ENCODE results near the gene COG6. TPM values are rescaled to one million over a fixed set of nuclear protein-coding genes. Genes with fewer than 3 reads are reported as not detected.

The COG6 gene
- total RNA-seq, 1 donor from 2014 or later = 67.0 TPM

- Mint-ChIP-seq H3K27ac (ENCODE audit: unreplicated experiment) (no peak overlapping the region), H3K27me3 (ENCODE audit: low read depth, unreplicated experiment) (no peaks in the 10 kb centered on the region), H3K36me3 (ENCODE audit: low read depth, unreplicated experiment) (peaks cover 10% of the 10 kb centered on the region), H3K4me1 (ENCODE audit: low read depth, unreplicated experiment) (peaks cover 21% of the 10 kb centered on the region), H3K4me3 (ENCODE audit: unreplicated experiment) (no peak overlapping the region), H3K9me3 (ENCODE audit: unreplicated experiment) (peaks cover 2% of the 10 kb centered on the region)
- DNase-seq (ENCODE audit: low read depth) (no peak), FAIRE-seq (no peak)
- H3K9ac ChIP-seq (ENCODE audit: low read length) = no peak overlapping the region
- H3K27ac ChIP-seq (ENCODE audit: low read depth, low read length) = no peak overlapping the region
- H3K36me3 ChIP-seq (ENCODE audit: insufficient read depth, low read length) = no peaks in the 10 kb centered on the region
- H2AFZ ChIP-seq (ENCODE audit: low read depth, low read length) = no peak overlapping the region
- TF ChIP-seq EZH2 (IDR thresholded peaks at IDR 0.05; ENCODE audit: insufficient read depth, low read length) (no peak), CTCF (IDR thresholded peaks at IDR 0.05; ENCODE audit: insufficient read depth, low read depth, low read length) (no peak)
- no peaks in the 10 kb centered on the region for H3K79me2 ChIP-seq (ENCODE audit: insufficient read depth, low read length)
- H4K20me1 ChIP-seq (ENCODE audit: insufficient read depth, low read length) = no peaks in the 10 kb centered on the region
- H3K4me1 ChIP-seq (ENCODE audit: insufficient read depth, low read length) = peaks cover 8% of the 10 kb centered on the region
- H3K9me3 ChIP-seq (ENCODE audit: insufficient read depth, low read depth, low read length) = no peaks in the 10 kb centered on the region
- H3K4me2 ChIP-seq (ENCODE audit: low read length) = no peak overlapping the region
- no peak overlapping the region for H3K4me3 ChIP-seq (ENCODE audit: insufficient read depth, low read depth, low read length)
- H3K27me3 ChIP-seq (ENCODE audit: insufficient read depth, low read length) = no peaks in the 10 kb centered on the region
These were observed 115.0 kb downstream of the COG6 start for GRCh38 chr13:39770221-39771090.

GRCh38 chr13:39773833-39774232, 118.4 kb downstream of the COG6 start:
- peaks cover 2% of the 10 kb centered on the region for H3K9me3 Mint-ChIP-seq (ENCODE audit: unreplicated experiment)
- H4K20me1 ChIP-seq (ENCODE audit: insufficient read depth, low read length) = no peaks in the 10 kb centered on the region
- H2AFZ ChIP-seq (ENCODE audit: low read depth, low read length) = no peak overlapping the region
- H3K4me3 ChIP-seq (ENCODE audit: insufficient read depth, low read depth, low read length) = no peak overlapping the region
- DNase-seq (ENCODE audit: low read depth) = peak; percentile 82
- H3K4me2 ChIP-seq (ENCODE audit: low read length) = peak overlapping the region; percentile 50
- H3K27me3 ChIP-seq (ENCODE audit: insufficient read depth, low read length) = no peaks in the 10 kb centered on the region
- H3K9ac ChIP-seq (ENCODE audit: low read length) = no peak overlapping the region
- peaks cover 44% of the 10 kb centered on the region for H3K4me1 Mint-ChIP-seq (ENCODE audit: low read depth, unreplicated experiment)
- TF ChIP-seq EZH2 (IDR thresholded peaks at IDR 0.05; ENCODE audit: insufficient read depth, low read length) (no peak), CTCF (IDR thresholded peaks at IDR 0.05; ENCODE audit: insufficient read depth, low read depth, low read length) (no peak)
- H3K79me2 ChIP-seq (ENCODE audit: insufficient read depth, low read length) = no peaks in the 10 kb centered on the region
- H3K27ac ChIP-seq (ENCODE audit: low read depth, low read length) = peak overlapping the region; percentile 45
- H3K36me3 ChIP-seq (ENCODE audit: insufficient read depth, low read length) = no peaks in the 10 kb centered on the region
- no peak overlapping the region for H3K4me3 Mint-ChIP-seq (ENCODE audit: unreplicated experiment)
- peaks cover 10% of the 10 kb centered on the region for H3K36me3 Mint-ChIP-seq (ENCODE audit: low read depth, unreplicated experiment)
- FAIRE-seq = no peak
- H3K27ac Mint-ChIP-seq (ENCODE audit: unreplicated experiment) = peak overlapping the region; percentile 77
- no peaks in the 10 kb centered on the region for H3K9me3 ChIP-seq (ENCODE audit: insufficient read depth, low read depth, low read length)
- H3K4me1 ChIP-seq (ENCODE audit: insufficient read depth, low read length) = peaks cover 27% of the 10 kb centered on the region
- H3K27me3 Mint-ChIP-seq (ENCODE audit: low read depth, unreplicated experiment) = no peaks in the 10 kb centered on the region

- DNase-seq (ENCODE audit: low read depth) (peak; percentile 96), FAIRE-seq (no peak)
- Histone ChIP-seq H4K20me1 (ENCODE audit: insufficient read depth, low read length) (no peaks in the 10 kb centered on the region), H3K9me3 (ENCODE audit: insufficient read depth, low read depth, low read length) (no peaks in the 10 kb centered on the region), H2AFZ (ENCODE audit: low read depth, low read length) (no peak overlapping the region), H3K4me2 (ENCODE audit: low read length) (peak overlapping the region; percentile 70), H3K4me1 (ENCODE audit: insufficient read depth, low read length) (peaks cover 41% of the 10 kb centered on the region), H3K36me3 (ENCODE audit: insufficient read depth, low read length) (no peaks in the 10 kb centered on the region), H3K4me3 (ENCODE audit: insufficient read depth, low read depth, low read length) (peak overlapping the region; percentile 2), H3K27ac (ENCODE audit: low read depth, low read length) (peak overlapping the region; percentile 91), H3K9ac (ENCODE audit: low read length) (peak overlapping the region; percentile 69), H3K27me3 (ENCODE audit: insufficient read depth, low read length) (no peaks in the 10 kb centered on the region), H3K79me2 (ENCODE audit: insufficient read depth, low read length) (no peaks in the 10 kb centered on the region)
- H3K36me3 Mint-ChIP-seq (ENCODE audit: low read depth, unreplicated experiment) = peaks cover 7% of the 10 kb centered on the region
- no peaks in the 10 kb centered on the region for H3K9me3 Mint-ChIP-seq (ENCODE audit: unreplicated experiment)
- H3K4me1 Mint-ChIP-seq (ENCODE audit: low read depth, unreplicated experiment) = peaks cover 66% of the 10 kb centered on the region
- TF ChIP-seq EZH2 (IDR thresholded peaks at IDR 0.05; ENCODE audit: insufficient read depth, low read length) = no peak
- no peak for TF ChIP-seq CTCF (IDR thresholded peaks at IDR 0.05; ENCODE audit: insufficient read depth, low read depth, low read length)
- H3K27me3 Mint-ChIP-seq (ENCODE audit: low read depth, unreplicated experiment) = no peaks in the 10 kb centered on the region
- peak overlapping the region; percentile 48 for H3K4me3 Mint-ChIP-seq (ENCODE audit: unreplicated experiment)
- peak overlapping the region; percentile 99 for H3K27ac Mint-ChIP-seq (ENCODE audit: unreplicated experiment)
These were observed 121.0 kb downstream of the COG6 start for GRCh38 chr13:39776439-39776838.

Measured in astrocyte (in vitro differentiated cells and primary cell).